Skeletal muscle tissue (tissue), 4 donors: ENCODE data around the gene AGBL1. TPM values are rescaled to one million over a fixed set of nuclear protein-coding genes. Genes with fewer than 3 reads are reported as not detected.

Experiments
- H3K27ac ChIP-seq: one replicate; pipeline ENCODE4 v1.7.0; 2013; ENCODE audit warnings: mild to moderate bottlenecking, low read depth, low read length, inconsistent platforms
- H3K27me3 ChIP-seq, 3 donors: one replicate each; pipeline ENCODE4 v1.7.0; 2013; ENCODE audit warnings: low read length in 3 of 3; ENCODE audit not compliant: control insufficient read depth in 3 of 3, insufficient read depth in 3 of 3
- H3K36me3 ChIP-seq, 3 donors: one replicate each; pipeline ENCODE4 v1.7.0; 2013; ENCODE audit warnings: low read length in 3 of 3; ENCODE audit not compliant: control insufficient read depth in 3 of 3, insufficient read depth in 3 of 3
- H3K4me1 ChIP-seq, 3 donors: one replicate each; pipeline ENCODE4 v1.7.0; 2013; ENCODE audit warnings: low read length in 3 of 3, mild to moderate bottlenecking in 3 of 3; ENCODE audit not compliant: control insufficient read depth in 3 of 3, insufficient read depth in 3 of 3
- H3K4me3 ChIP-seq, 3 donors: one replicate each; pipeline ENCODE4 v1.7.0; 2013; ENCODE audit warnings: low read length in 3 of 3
- H3K9ac ChIP-seq, 3 donors: one replicate each; pipeline ENCODE4 v1.7.0; 2013; ENCODE audit warnings: low read length in 3 of 3, mild to moderate bottlenecking in 3 of 3, moderate library complexity in 2 of 3, low read depth in 1 of 3
- H3K9me3 ChIP-seq, 3 donors: one replicate each; pipeline ENCODE4 v1.7.0; 2013; ENCODE audit warnings: low read length in 3 of 3; ENCODE audit not compliant: control insufficient read depth in 3 of 3
- total RNA-seq: library from RNA; depleted of rRNA; stranded (reverse); fragments of >200 nt; gene quantifications from one replicate; pipeline ENCODE4 v1.2.3, GENCODE V29; 2014
- donor health status: Osteomylitis.

Gene AGBL1
- total RNA-seq, 1 donor from 2014 or later = 31.3 TPM

DNA sequence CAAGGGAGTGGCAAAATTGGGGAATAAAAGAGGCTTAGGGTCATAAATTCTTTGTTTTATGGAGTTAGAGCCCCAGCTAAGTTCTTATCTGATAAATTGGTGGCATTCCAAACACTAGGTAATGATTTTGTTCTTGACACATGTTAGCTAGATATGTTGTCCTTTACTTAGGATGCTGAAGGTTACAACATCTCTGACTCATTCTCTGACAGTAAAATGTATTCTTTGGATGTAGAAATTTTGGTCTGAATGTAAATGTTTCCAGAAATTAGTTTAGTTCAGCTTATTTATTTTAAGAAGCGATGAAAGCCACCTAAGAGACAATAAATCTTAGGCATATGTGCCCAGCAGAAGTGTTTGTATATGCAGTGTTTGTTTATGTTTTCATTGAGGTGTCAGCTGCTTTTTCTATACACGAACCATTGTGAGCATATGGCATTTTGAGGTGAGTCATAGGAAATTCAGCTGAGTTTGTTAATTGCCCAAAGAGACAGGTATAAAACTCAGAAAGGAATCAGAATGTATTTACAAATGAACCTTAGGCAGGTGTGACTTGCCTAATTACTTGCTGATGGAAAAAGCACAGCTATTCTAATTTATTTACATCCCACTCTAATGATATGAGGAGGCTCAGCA lies 247.7 kb downstream of the AGBL1 start:
- Histone ChIP-seq H3K4me1 (no peaks in the 10 kb centered on the region), H3K9me3 (no peaks in the 10 kb centered on the region), H3K4me3 (no peak overlapping the region)

DNA sequence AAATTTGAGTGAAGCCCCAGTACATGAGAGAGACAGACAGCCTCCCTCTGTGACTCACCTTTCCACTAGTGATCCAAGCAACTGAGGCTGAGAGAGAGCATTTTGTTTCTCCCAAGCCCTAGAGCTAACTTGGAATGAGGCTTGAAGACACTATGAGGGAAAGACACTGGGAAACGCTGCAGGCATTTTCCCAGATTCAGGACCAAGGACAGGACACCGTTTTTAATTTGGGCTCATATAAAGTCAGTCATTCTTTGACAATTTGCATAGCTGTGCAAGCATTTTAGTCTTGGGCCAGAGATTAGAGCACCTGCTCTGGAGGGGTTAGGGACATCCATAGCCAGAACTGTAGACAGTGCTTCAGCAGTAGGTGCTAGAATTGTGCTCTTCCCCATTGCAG lies 249.0 kb downstream of the AGBL1 start:
- no peaks in the 10 kb centered on the region for H3K27me3 ChIP-seq
- H3K9me3 ChIP-seq = no peaks in the 10 kb centered on the region
- peaks cover 0 to 2% (median 0%) of the 10 kb centered on the region in 3 donors for H3K36me3 ChIP-seq
- no peak overlapping the region for H3K9ac ChIP-seq
- no peak overlapping the region for H3K27ac ChIP-seq
- H3K4me1 ChIP-seq = no peaks in the 10 kb centered on the region
- H3K4me3 ChIP-seq = no peak overlapping the region

More for the DNA sequence above, 247.7 kb downstream of the AGBL1 start:
- Histone ChIP-seq H3K9ac (no peak overlapping the region), H3K36me3 (peaks cover 0 to 2% (median 0%) of the 10 kb centered on the region in 3 donors), H3K27me3 (no peaks in the 10 kb centered on the region), H3K27ac (no peak overlapping the region)

DNA sequence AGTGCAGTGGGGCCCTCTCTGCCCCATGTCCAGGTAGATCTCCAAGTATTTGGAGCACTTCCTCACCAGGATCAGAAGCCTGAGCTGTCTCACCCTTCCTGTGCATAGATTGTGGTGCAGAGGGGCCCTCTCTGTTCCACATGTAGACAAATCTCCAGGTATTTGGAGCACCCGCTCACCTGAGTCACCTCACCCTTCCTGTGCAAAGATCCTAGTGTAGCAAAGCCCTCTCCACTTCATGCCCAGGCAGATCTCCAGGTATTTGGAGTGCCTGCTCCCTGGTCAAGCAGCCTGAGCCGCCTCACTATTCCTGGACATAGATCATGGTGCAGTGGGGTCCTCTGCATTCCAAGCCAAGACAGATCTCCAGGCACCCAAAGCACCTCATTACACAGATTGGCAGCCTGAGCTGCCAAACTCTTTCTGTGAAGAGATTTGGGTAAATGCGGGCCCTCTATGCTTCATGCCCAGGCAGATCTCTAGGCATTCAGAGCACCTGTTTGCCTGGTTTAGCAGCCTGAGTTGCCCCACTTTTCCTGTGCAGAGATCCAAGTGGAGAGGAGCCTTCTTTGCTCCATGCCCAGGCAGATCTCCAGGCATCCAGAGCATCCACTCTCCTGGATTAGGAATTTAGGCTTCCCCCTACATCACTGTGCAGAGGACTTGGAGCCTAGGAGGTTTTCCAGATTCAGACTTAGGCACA lies 249.8 kb downstream of the AGBL1 start:
- Histone ChIP-seq H3K4me1 (no peaks in the 10 kb centered on the region), H3K9ac (no peak overlapping the region)

DNA sequence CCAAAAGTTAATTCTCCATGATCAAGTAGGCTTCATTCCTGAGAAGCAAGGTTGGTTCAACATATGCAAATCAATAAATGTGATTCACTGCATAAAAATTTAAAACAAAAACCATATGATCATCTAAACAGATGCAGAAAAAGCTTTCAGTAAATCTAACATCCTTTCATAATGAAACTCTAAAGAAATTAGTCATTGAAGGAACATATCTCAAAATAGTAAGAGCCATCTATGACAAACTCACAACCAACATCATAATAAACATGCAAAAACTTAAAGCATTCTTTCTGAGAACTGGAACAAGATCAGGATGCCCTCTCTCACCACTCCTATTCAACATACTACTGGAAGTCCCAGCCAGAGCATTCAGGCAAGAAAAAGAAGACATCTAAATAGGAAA lies 254.1 kb downstream of the AGBL1 start:
- Histone ChIP-seq H3K27ac (no peak overlapping the region), H3K4me1 (no peaks in the 10 kb centered on the region), H3K36me3 (no peaks in the 10 kb centered on the region), H3K9me3 (no peaks in the 10 kb centered on the region), H3K27me3 (no peaks in the 10 kb centered on the region), H3K4me3 (no peak overlapping the region), H3K9ac (no peak overlapping the region)

More for the DNA sequence above, 249.8 kb downstream of the AGBL1 start:
- H3K27me3 ChIP-seq = no peaks in the 10 kb centered on the region
- peaks cover 0 to 2% (median 0%) of the 10 kb centered on the region in 3 donors for H3K36me3 ChIP-seq
- H3K9me3 ChIP-seq = no peaks in the 10 kb centered on the region
- no peak overlapping the region for H3K4me3 ChIP-seq
- no peak overlapping the region for H3K27ac ChIP-seq

DNA sequence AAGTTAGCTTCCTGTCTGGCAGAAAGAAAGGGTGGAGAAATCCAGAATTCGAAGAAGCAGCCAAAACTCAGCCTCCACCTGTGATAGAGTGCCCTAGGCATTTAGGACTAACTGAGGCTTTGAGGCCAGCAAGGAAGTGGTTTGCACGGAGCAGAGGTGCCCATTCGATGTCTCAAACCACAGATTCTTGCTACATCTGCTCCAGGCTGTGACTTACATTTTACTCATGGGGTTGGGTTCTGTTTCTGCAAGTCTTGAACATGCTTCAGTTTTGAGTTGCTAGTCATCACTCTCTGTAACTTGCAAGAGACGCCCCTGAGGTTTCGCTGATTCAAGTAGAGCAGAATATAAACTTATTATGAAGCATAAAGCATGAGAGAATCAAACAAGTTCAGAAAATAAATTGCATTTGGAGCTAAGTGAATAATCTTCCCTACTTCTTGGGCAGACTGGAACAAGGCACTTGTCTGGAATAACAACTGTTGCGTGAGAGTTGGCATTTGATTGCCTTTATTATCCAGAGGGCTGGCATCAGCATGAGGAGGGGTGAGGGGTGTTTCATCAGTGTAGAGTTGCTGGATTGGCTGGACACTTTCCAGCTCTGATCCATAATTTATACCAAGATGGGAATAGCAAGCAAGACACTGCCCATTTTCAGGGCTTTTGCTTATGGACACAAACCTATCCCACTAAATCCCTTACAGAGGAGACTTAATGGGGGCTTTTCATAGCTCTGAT lies 256.5 kb downstream of the AGBL1 start:
- Histone ChIP-seq H3K27ac (no peak overlapping the region), H3K9ac (no peak overlapping the region), H3K27me3 (no peaks in the 10 kb centered on the region), H3K4me1 (no peaks in the 10 kb centered on the region), H3K36me3 (no peaks in the 10 kb centered on the region), H3K9me3 (no peaks in the 10 kb centered on the region), H3K4me3 (no peak overlapping the region)

DNA sequence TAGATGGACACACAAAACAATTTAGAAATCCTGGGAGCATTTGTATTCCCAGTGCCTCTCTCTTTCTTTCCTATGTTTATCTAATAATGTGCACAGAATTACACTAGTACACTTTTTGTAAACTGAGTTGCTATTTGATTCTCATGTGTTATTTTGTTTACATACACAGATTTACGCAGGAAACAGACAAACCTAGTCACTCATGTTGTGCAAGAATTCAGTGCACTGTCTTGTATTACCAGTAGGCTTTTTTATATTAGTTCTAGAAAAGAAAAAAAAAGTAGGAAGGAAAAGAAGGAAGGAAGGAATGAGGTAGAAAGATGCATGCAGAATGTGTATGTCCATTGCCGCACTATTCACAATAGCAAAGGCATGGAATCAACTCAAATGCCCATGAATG lies 257.4 kb downstream of the AGBL1 start:
- Histone ChIP-seq H3K27ac (no peak overlapping the region), H3K36me3 (no peaks in the 10 kb centered on the region), H3K4me1 (no peaks in the 10 kb centered on the region), H3K27me3 (no peaks in the 10 kb centered on the region), H3K4me3 (no peak overlapping the region), H3K9ac (no peak overlapping the region), H3K9me3 (no peaks in the 10 kb centered on the region)

DNA sequence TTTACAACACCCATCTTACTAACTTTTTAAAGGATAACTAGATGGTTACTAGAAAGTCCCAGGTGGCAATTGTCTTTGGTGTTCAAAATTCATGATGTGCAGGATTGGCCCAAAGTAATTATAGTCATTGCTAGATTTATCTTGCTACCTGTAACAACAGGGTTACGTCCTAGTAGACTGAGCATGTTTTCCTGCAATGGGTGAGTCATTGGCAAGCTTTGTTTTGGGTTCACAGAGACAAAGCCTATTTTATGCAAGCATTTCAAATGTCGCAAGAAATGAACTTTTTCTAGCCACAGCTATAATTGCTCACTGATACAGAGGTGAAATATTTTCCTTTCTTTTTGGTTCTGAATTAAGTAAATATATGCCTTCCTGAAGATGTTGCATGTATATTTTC lies 267.6 kb downstream of the AGBL1 start:
- Histone ChIP-seq H3K9ac (no peak overlapping the region), H3K4me3 (no peak overlapping the region), H3K4me1 (no peaks in the 10 kb centered on the region), H3K27me3 (no peaks in the 10 kb centered on the region), H3K36me3 (no peaks in the 10 kb centered on the region), H3K27ac (no peak overlapping the region), H3K9me3 (no peaks in the 10 kb centered on the region)

DNA sequence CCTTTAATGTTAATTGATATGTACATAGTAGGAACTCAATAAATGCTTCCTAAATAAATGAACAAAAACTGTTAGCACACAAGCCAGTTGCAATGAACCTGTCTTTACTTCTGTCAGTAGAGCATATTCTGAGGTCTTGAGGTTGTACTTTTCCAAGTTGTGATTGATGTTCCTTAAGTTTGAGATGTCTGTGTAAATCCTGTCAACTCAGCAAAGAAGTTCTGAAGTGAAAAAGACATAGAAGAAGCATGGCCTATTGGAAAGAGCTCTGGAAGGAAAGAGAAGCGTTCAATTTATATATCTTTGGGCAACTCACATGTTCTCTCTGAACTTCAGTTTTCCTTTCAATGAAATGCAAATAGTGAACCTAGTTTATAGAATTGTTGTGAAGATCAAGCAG lies 269.9 kb downstream of the AGBL1 start:
- H3K4me3 ChIP-seq = no peak overlapping the region
- H3K4me1 ChIP-seq = no peaks in the 10 kb centered on the region
- no peaks in the 10 kb centered on the region for H3K9me3 ChIP-seq
- H3K27me3 ChIP-seq = no peaks in the 10 kb centered on the region
- no peaks in the 10 kb centered on the region for H3K36me3 ChIP-seq
- H3K9ac ChIP-seq = no peak overlapping the region
- no peak overlapping the region for H3K27ac ChIP-seq

DNA sequence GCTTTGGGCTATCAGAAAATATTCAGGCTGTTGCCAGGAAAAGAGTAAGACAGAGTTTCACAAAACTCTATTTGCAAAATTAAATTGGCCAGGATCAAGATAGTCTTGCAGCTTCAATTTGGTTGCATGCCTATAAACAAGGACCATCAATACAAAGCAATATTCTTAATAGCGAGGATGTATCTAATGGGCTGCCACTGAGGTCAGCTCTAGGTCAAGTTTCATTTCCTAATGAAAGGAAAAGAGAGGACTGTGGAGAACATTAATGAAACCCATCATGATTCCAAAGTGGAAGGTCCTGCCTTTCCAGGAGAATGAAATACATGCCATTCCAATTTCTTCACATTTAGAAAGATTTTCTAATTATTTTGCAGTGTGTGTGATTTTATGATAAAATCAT lies 273.5 kb downstream of the AGBL1 start:
- no peaks in the 10 kb centered on the region for H3K27me3 ChIP-seq
- no peaks in the 10 kb centered on the region for H3K9me3 ChIP-seq
- H3K27ac ChIP-seq = no peak overlapping the region
- H3K4me1 ChIP-seq = no peaks in the 10 kb centered on the region
- H3K4me3 ChIP-seq = no peak overlapping the region
- H3K36me3 ChIP-seq = no peaks in the 10 kb centered on the region
- H3K9ac ChIP-seq = no peak overlapping the region

DNA sequence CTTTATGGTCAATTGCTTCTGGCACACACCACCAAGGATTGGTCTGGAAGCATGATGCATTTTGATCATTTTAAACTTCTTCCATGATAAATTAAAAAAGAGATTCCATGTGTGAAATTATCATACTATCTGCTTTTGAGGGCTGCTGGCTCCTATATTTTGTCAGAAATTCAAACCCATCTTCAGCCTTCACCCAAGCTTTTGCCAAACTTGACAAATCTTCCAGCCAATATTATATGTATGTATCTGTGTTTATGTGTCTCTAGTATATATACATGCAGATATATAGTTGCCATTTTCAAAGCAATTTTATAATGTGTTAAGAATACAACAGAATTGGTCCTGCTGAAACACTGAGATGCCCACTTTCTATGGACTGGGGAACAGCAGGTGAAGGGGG lies 275.7 kb downstream of the AGBL1 start:
- Histone ChIP-seq H3K27me3 (no peaks in the 10 kb centered on the region), H3K9ac (no peak overlapping the region), H3K4me3 (no peak overlapping the region), H3K9me3 (no peaks in the 10 kb centered on the region), H3K36me3 (no peaks in the 10 kb centered on the region), H3K4me1 (no peaks in the 10 kb centered on the region), H3K27ac (no peak overlapping the region)
